Cardiac fibroblast (primary cell): ENCODE measurements around the gene TMEM255B.

Experiments used
- DNase-seq, 2 donors: peaks; one replicate each; pipeline versions ENCODE4 v3.0.0 to v3.0.0-alpha.2; 2010; ENCODE audit warnings: low read depth in 2 of 2
- H3K4me3 ChIP-seq, 2 donors: replicated peaks in 1 of 2; 1 replicate in 1 of 2; 2 replicates in 1 of 2; pipeline ENCODE4 v1.5.1; 2011; ENCODE audit warnings: low read depth in 2 of 2, low read length in 2 of 2, mild to moderate bottlenecking in 2 of 2, moderate library complexity in 1 of 2
- TF ChIP-seq, protein P1 (sequence below): IDR thresholded peaks from one replicate; pipeline ENCODE4 v1.5.1; 2011; ENCODE audit warnings: low read depth, mild to moderate bottlenecking, low read length, inconsistent platforms

The TMEM255B gene

DNA sequence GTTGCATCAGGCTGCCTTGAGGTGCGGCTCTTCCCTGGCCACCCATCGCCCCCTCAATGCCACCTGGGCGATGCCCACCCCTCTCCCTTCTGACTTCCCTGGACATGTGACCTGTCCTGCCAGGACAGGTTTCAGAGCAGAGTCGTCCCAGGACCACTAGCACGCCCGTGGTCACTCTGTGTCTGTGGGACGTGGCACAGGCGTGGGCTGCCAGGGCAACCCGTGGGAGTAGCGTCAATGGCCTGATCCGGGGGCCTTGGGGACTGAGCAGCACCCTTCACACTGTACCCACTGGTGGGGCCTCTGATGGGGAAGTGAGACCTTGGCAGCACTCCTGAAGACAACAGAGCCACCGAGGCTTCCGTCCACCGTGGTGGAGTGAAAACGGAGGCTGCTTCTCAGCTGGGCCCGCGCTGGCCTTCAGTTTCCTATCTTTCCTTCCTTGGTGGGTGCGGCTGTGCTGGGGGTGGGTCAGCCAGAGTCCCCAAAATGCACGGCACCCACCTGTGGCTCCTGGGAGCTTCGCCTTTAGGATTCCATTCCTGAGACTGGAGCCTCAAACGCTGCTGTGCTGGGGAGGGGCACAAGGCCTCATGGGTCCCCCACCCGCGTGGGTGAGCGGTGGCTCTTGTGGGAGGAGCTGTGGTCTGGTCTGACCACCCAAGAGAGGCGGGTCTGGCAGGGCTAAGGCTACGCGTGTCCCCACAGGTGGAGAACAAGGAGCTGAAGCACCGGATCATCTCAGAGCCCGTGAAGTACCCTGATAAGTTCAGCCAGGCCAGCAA is 26.7 kb upstream of the TMEM255B start:
- H3K4me3 ChIP-seq: no peak overlapping the region
- TF ChIP-seq, protein P1, sequence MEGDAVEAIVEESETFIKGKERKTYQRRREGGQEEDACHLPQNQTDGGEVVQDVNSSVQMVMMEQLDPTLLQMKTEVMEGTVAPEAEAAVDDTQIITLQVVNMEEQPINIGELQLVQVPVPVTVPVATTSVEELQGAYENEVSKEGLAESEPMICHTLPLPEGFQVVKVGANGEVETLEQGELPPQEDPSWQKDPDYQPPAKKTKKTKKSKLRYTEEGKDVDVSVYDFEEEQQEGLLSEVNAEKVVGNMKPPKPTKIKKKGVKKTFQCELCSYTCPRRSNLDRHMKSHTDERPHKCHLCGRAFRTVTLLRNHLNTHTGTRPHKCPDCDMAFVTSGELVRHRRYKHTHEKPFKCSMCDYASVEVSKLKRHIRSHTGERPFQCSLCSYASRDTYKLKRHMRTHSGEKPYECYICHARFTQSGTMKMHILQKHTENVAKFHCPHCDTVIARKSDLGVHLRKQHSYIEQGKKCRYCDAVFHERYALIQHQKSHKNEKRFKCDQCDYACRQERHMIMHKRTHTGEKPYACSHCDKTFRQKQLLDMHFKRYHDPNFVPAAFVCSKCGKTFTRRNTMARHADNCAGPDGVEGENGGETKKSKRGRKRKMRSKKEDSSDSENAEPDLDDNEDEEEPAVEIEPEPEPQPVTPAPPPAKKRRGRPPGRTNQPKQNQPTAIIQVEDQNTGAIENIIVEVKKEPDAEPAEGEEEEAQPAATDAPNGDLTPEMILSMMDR: no peak
- DNase-seq: no peak

DNA sequence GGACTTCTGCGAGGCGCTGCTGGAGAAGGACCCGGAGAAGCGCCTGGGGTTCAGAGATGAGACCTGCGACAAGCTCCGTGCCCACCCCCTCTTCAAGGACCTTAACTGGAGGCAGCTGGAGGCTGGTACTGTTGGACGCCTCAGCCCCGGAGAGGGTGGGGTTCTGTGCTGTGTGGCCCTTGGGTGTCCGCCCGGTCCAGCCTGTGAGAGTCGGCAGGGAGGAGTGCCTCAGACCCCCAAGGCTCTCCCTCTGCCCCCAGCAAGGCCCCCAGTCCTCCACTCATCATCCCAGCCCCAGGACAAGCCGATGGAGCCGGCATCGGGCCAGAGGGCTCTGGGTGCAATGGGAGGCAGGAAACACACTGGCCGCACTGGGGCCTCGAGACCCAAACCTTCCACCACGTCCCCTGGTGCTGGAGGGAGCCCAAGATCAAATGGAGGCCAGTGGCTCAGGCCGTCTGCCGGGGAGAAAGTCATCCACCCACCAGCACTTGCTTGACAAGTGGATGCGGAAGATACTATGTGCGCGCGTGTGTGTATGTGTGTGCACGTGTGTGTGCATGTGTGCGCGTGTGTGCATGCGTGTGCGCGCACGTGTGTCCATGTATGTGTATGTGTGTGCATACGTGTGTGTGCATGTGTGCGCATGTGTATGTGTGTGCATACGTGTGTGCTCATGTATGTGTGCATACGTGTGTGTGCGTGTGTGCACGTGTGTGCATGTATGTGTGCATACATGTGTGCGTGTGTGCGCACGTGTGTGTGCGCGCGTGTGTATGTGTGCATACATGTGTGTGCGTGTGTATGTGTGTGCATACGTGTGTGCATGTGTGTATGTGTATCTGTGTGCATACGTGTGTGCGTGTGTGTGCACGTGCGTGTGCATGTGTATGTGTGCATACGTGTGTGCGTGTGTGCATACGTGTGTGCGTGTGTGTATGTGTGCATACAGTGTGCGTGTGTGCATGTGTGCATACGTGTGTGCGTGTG is 25.8 kb upstream of the TMEM255B start:
- TF ChIP-seq, protein P1: no peak
- no peak overlapping the region for H3K4me3 ChIP-seq
- no peak for DNase-seq

GRCh38 chr13:113734099-113734825 is 24.8 kb upstream of the TMEM255B start:
- no peak for DNase-seq
- TF ChIP-seq, protein P1: no peak
- H3K4me3 ChIP-seq: no peak overlapping the region

GRCh38 chr13:113734826-113735125 is 24.2 kb upstream of the TMEM255B start:
- H3K4me3 ChIP-seq: no peak overlapping the region

DNA sequence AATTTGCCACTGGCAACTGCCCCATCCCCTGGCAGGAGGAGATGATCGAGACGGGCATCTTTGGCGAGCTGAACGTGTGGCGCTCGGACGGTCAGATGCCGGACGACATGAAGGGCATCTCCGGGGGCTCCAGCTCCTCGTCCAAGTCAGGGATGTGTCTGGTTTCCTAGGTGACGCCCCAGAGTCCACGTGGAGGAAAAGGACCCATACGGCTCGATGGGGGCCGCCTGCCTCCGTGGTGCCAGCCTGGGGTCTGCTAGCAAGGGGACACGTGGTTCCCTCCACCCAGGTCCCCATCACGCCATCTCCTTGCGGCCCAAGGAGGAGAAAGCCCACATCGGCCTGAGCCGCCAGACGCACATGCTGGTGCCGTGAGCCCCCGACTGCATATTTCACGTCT is 23.8 kb upstream of the TMEM255B start:
- no peak overlapping the region for H3K4me3 ChIP-seq
- no peak for DNase-seq
- TF ChIP-seq, protein P1: no peak

More at GRCh38 chr13:113734826-113735125, 24.2 kb upstream of the TMEM255B start:
- TF ChIP-seq, protein P1: no peak
- no peak for DNase-seq

DNA sequence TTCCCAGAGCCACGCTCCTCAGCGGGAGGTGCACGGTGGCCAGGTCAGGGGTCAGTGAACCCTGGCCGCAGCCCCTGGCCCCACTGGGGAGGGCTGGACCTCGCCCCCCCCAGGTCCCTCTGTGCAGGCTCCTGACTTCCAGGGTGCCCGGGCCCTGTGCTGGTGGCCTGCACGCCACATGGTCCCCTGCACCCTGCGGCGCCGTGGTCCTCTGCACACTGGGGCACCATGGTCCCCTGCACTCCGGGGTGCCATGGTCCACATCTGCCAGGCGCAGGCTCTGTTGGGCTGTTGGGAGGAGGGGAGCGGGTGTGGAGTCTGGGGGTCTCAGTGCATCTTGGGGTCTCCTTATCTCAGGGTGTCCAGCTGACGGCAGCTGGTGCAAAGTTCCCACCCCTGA is 23.3 kb upstream of the TMEM255B start:
- TF ChIP-seq, protein P1: no peak
- no peak overlapping the region for H3K4me3 ChIP-seq
- DNase-seq: no peak
